Measurements from ENCODE around the gene VDR. TPM values are rescaled to one million over a fixed set of nuclear protein-coding genes. Genes with fewer than 3 reads are reported as not detected.
A peak's percentile ranks its signal among the peaks of the same experiment; 100 is the strongest.

VDR gene
- total RNA-seq, 1 experiment from 2014 or later, result 9.5 TPM

- TF ChIP-seq, protein P1, sequence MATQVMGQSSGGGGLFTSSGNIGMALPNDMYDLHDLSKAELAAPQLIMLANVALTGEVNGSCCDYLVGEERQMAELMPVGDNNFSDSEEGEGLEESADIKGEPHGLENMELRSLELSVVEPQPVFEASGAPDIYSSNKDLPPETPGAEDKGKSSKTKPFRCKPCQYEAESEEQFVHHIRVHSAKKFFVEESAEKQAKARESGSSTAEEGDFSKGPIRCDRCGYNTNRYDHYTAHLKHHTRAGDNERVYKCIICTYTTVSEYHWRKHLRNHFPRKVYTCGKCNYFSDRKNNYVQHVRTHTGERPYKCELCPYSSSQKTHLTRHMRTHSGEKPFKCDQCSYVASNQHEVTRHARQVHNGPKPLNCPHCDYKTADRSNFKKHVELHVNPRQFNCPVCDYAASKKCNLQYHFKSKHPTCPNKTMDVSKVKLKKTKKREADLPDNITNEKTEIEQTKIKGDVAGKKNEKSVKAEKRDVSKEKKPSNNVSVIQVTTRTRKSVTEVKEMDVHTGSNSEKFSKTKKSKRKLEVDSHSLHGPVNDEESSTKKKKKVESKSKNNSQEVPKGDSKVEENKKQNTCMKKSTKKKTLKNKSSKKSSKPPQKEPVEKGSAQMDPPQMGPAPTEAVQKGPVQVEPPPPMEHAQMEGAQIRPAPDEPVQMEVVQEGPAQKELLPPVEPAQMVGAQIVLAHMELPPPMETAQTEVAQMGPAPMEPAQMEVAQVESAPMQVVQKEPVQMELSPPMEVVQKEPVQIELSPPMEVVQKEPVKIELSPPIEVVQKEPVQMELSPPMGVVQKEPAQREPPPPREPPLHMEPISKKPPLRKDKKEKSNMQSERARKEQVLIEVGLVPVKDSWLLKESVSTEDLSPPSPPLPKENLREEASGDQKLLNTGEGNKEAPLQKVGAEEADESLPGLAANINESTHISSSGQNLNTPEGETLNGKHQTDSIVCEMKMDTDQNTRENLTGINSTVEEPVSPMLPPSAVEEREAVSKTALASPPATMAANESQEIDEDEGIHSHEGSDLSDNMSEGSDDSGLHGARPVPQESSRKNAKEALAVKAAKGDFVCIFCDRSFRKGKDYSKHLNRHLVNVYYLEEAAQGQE (IDR thresholded peaks at IDR 0.05; ENCODE audit: low read depth), result no peak
- TF ChIP-seq EZH2phosphoT487 (IDR thresholded peaks at IDR 0.05; ENCODE audit: borderline replicate concordance) (no peak), JUND (IDR thresholded peaks at IDR 0.05) (no peak), FOSL1 (IDR thresholded peaks at IDR 0.05; ENCODE audit: low read depth) (no peak)
- TF ChIP-seq, protein P2, sequence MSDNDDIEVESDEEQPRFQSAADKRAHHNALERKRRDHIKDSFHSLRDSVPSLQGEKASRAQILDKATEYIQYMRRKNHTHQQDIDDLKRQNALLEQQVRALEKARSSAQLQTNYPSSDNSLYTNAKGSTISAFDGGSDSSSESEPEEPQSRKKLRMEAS (IDR thresholded peaks at IDR 0.05), result no peak
- TF ChIP-seq, protein P3, sequence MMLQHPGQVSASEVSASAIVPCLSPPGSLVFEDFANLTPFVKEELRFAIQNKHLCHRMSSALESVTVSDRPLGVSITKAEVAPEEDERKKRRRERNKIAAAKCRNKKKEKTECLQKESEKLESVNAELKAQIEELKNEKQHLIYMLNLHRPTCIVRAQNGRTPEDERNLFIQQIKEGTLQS (IDR thresholded peaks at IDR 0.05), result no peak
These were observed 62.9 kb downstream of the VDR start (continued) for GRCh38 chr12:47841910-47842309.

DNA sequence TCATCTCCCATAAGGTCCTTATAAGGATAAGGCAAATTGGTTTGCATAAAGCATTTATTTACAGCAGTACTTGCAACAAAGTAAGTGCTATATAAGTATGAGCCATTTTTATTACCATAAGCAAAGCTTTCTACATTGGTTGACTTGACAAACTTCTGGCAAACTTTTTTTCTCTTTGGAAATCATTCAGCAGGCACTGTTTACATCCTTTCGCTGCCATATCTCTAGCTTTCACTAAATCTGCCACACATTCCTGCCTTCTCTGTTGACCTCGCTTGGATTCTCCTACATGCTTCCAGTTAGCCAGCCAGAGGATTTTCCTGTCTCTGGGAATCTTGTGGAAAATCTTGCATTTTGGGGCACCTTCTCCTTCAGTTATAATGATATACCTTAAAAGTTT is 63.3 kb downstream of the VDR start:
- no peak for ATAC-seq
- no peak for TF ChIP-seq ELF1 (IDR thresholded peaks at IDR 0.05; ENCODE audit: borderline replicate concordance, low read depth)
- no peak for TF ChIP-seq SRF (IDR thresholded peaks at IDR 0.05; ENCODE audit: low read depth)
- no peak for TF ChIP-seq EZH2phosphoT487 (IDR thresholded peaks at IDR 0.05; ENCODE audit: borderline replicate concordance)
- TF ChIP-seq, protein P1 (IDR thresholded peaks at IDR 0.05; ENCODE audit: low read depth), result no peak
- TF ChIP-seq, protein P3 (IDR thresholded peaks at IDR 0.05), result no peak
- no peak for TF ChIP-seq POLR2AphosphoS5 (IDR thresholded peaks at IDR 0.05; ENCODE audit: low read depth, low read length)
- TF ChIP-seq SIN3A (IDR thresholded peaks at IDR 0.05; ENCODE audit: low read depth), result no peak
- TF ChIP-seq EZH2 (IDR thresholded peaks at IDR 0.05), result no peak
- TF ChIP-seq RAD21 (IDR thresholded peaks at IDR 0.05; ENCODE audit: low read depth), result no peak
- TF ChIP-seq ZFX (IDR thresholded peaks at IDR 0.05), result no peak
- no peak for TF ChIP-seq CTCF (IDR thresholded peaks at IDR 0.05 in 2 of 3, conservative IDR thresholded peaks at IDR 0.05 in 1 of 3; ENCODE audit: borderline replicate concordance in 1 of 3, insufficient read depth in 1 of 3, low read depth in 2 of 3, low read length in 2 of 3)
- TF ChIP-seq FOSL1 (IDR thresholded peaks at IDR 0.05; ENCODE audit: low read depth), result no peak
- TF ChIP-seq EGR1 (IDR thresholded peaks at IDR 0.05; ENCODE audit: low read depth), result no peak

More for the DNA sequence above, 63.3 kb downstream of the VDR start:
- no peak for DNase-seq (ENCODE audit: low read depth, low spot score)
- BruUV-seq (replicated peaks), result TSS peak; percentile 29
- Histone ChIP-seq H2AFZ (ENCODE audit: low read depth, low read length, poor library complexity, severe bottlenecking) (no peak overlapping the region), H3K9me3 (ENCODE audit: control insufficient read depth in 1 of 2, insufficient read depth in 1 of 2, low read depth in 1 of 2, low read length in 2 of 2) (no peaks in the 10 kb centered on the region), H3K4me3 (replicated peaks in 1 of 2; ENCODE audit: low read depth in 1 of 2, low read length in 2 of 2) (no peak overlapping the region), H3K4me2 (ENCODE audit: low read length) (no peak overlapping the region), H3K9ac (ENCODE audit: low read length) (no peak overlapping the region), H4K20me1 (ENCODE audit: insufficient read depth) (no peaks in the 10 kb centered on the region), H3K27ac (ENCODE audit: low read depth, low read length) (no peak overlapping the region), H3K36me3 (ENCODE audit: control insufficient read depth in 1 of 2, insufficient read depth in 2 of 2, low read length in 2 of 2) (no peaks in the 10 kb centered on the region), H3K9me2 (ENCODE audit: insufficient read depth) (no peaks in the 10 kb centered on the region), H3K4me1 (ENCODE audit: control insufficient read depth in 1 of 2, insufficient read depth in 2 of 2, low read length in 2 of 2) (peaks cover 0 to 21% of the 10 kb centered on the region in 2 experiments; a peak in 1 of 4 replicates), H3K27me3 (ENCODE audit: insufficient read depth, low read length) (no peaks in the 10 kb centered on the region), H3K79me2 (ENCODE audit: insufficient read depth, low read length) (no peaks in the 10 kb centered on the region)
- intact Hi-C loops (cut with micrococcal nuclease), result no loop called here
- POLR2A ChIA-PET, result interaction anchor here (2.1 kb wide), 1 partner anchor 13 kb away, joined by 6 read pairs; no protein-coding TSS in a partner anchor
- RAD21 ChIA-PET (ENCODE audit: low non-redundant PET in 1 of 2, low total read pairs in 2 of 2, uncharacterized antibody in 2 of 2, unreplicated experiment in 2 of 2), result no interaction called here
- CTCF ChIA-PET, result interaction anchor here (1.2 kb wide), 1 partner anchor 63 kb away, joined by 4 read pairs; the partner anchor contains the start of gene VDR

All from HCT116 (cell line).